ENCODE measurements around the gene TGFB1.

TGFB1 gene

DNA sequence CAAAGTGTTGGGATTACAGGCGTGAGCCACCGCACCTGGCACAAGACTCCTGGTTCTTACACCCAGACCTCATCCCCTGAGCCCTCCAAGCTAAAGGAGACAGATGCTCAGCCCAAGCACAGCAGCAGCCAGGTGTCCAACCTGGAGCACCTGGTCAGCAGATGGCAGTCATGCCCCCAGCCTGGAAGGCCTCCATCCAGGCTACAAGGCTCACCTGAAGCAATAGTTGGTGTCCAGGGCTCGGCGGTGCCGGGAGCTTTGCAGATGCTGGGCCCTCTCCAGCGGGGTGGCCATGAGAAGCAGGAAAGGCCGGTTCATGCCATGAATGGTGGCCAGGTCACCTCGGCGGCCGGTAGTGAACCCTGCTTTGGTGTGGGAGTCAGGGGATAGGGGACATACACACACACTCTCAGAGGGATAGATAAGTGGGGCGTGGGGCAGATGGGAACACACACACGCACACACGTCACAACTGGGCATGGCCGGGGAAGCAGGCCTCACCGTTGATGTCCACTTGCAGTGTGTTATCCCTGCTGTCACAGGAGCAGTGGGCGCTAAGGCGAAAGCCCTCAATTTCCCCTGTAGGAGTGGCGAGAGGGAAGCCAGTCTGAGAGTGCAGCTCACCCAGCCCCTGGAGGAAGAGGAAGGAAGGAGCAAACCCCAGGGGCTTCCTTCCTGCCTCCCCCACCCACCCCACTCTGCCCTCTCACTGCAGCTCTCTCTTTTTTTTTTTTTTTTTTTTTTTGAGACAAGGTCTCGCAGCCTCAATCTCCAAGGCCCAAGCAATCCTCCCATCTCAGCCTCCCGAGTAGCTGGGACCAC lies 11.8 kb downstream of the TGFB1 start:
- DNase-seq (ENCODE audit: low spot score), result no peak

DNA sequence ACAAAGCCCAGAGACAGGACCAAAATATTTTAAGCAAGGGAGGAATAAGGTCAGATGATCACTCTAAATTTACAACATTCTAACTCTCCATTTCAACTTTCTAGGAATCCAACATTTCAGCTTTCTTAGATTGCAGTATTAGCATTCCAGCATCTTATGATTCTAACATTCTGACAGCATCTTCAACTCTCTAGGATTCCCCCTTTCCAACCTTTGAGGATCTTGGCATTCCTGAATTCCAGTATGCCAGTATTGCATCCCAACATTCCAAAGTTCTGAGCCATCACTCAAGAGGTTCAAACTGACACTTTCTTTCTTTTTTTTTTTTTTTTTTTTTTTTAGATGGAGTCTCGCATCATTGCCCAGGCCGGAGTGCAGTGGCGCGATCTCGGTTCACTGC lies 13.8 kb downstream of the TGFB1 start:
- no peak for DNase-seq (ENCODE audit: low spot score)

DNA sequence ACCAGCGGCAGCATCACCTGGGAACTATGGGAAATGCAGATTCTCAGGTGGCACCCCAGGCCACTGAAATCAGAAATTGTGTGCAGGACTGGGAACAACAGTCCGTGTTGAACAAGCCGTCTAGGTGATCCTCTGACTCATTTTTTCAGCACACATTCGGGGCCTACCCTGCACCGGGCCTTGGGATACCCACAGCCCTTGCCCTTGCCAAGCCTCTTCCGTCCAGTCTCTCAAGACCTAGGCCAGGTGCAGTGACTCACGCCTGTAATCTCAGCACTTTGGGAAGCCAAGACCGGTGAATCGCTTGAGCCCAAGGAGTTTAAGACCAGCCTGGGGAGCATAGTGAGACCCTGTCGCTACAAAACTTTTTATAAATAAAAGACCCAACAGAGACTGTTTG lies 18.3 kb downstream of the TGFB1 start:
- DNase-seq (ENCODE audit: low spot score), result no peak

DNA sequence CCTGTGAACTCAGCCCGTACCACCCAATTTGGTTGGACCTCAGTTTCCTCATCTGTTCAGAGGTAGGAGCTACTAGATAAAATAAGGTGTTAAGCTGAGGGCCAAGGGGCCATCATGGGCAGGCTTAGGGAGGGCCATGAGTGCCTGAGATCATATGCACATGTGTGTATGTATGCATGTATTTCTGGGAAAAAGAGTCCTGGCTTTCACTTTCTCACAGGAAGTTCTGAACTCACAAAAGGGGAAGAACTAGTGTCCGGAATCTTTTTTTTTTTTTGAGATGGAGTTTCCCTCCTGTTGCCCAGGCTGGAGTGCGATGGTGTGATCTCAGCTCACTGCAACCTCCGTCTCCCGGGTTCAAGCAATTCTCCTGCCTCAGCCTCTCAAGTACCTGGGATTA lies 18.9 kb downstream of the TGFB1 start:
- DNase-seq (ENCODE audit: low spot score), result no peak

DNA sequence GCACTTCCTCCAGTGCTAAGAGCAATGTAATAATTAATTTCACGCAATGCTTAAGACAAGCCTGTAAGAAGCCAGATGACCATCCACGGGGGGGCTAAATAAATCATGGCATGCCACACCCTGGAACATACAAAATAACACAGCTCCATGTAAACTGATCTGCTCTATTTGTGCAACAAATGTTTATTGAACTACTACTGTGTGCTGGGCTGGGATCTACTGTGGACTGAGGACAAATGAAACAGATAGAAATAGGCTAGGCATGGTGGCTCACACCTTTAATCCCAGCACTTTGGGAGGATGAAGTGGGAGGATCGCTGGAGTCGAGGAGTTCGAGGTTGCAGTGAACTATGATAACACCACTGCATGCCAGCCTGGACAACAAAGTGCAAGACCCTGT lies 21.3 kb downstream of the TGFB1 start:
- DNase-seq (ENCODE audit: low spot score), result no peak

DNA sequence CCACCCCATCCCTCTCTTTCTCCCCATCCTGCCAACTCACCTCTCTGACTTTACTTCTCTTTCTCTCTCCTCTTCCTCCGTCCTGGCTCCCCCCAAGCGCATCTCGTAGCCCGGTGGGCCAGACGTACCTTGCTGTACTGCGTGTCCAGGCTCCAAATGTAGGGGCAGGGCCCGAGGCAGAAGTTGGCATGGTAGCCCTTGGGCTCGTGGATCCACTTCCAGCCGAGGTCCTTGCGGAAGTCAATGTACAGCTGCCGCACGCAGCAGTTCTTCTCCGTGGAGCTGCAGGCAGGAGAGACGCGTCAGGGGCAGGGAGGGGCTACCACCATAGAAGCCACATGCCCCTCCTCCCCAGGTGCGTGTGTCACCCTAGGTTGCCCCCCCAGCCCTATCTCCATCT lies 21.7 kb downstream of the TGFB1 start:
- DNase-seq (ENCODE audit: low spot score), result no peak

DNA sequence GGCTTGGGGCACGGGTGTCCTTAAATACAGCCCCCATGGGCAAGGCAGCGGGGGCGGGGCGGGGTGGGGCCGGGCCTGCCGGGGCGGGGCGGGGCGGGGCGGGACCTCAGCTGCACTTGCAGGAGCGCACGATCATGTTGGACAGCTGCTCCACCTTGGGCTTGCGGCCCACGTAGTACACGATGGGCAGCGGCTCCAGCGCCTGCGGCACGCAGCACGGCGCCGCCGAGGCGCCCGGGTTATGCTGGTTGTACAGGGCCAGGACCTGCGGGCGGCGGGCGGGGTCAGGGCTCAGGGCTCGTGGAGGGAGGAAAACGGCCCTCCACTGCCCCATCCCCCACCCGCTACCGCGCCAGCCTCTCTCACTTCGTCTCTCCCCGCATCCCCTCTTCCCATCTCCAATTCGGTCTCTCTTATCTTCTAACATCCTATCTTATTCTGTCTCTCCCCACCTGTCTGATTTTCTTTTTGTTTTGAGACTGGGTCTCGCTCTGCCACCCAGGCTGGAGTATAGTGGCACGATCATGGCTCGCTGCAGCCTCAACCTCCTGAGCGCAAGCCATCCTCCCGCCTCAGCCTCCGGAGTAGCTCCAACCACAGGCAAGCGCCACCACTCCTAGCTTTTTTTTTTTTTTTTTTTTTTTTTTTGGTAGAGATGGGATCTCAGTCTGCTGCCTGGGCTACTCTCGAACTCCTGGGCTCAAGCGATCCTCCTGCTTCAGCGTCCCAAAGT lies 22.6 kb downstream of the TGFB1 start:
- no peak for DNase-seq (ENCODE audit: low spot score)

DNA sequence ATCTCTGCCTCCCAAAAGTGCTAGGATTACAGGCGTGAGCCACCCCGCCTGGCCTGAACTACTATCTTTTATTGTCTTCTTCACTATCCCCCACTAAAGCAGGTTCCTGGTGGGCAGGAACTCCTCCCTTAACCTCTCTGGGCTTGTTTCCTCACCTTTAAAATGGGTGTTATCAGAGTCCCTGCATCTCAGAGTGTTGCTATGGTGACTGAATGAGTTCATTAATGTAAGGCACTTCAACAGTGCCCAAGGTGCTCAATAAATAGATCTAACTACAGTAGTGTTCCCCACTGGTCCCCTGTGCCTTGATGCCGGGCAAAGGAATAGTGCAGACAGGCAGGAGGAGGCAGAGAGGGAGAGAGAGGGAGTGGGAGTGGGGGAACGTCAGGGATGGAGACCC lies 23.2 kb downstream of the TGFB1 start:
- DNase-seq (ENCODE audit: low spot score), result no peak

DNA sequence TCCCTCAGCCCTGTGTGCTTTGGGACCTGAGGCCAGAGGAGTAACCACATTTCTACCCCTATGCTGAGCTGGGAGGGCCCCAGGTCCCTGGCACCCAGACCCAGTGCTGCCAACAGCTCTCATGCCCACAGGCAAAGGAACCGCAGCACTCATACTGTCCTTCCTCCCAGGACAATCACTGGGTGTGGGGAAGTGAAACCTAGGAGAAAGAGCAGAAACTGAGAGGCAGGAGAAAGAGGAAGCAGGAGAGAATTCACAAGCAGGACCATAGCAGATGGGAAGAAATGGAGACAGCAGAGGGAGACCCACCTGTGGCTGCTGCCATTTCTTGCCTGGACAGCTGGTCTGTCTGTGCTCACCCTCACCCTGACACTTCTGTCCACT lies 24.9 kb downstream of the TGFB1 start:
- DNase-seq (ENCODE audit: low spot score), result peak; percentile 53

DNA sequence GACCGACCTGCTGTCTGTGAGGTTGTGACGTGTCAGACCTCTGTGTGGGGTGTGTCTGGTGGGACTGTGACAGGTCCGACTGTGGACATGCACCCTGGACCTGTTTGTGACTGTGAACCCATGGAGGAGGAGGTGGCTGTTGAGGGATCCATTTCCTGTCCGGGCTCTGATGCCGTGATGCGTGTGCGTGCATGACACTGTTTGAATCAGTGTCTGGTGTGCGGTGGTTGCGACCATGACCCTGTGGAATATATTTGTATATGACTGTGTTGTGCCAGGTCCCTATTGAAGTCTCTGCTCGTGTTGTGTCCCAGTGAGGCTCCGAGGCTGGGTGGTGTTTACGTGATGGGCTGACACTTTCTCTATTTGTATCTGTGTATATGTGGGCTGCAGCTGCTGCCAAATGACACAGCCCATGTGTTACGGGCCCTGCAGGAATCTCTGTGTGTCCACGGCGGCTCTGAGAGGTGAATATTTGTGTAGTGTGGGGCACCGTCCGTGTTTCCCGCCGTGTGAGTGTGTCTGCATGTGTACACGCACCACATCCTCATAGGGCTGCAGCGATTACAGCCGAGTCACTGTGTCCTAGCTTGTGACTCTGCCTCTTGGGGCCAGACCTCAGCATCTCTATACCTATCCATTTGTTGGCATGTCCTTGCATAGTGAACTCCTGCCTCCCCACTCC lies 25.4 kb downstream of the TGFB1 start:
- DNase-seq (ENCODE audit: low spot score), result no peak

DNA sequence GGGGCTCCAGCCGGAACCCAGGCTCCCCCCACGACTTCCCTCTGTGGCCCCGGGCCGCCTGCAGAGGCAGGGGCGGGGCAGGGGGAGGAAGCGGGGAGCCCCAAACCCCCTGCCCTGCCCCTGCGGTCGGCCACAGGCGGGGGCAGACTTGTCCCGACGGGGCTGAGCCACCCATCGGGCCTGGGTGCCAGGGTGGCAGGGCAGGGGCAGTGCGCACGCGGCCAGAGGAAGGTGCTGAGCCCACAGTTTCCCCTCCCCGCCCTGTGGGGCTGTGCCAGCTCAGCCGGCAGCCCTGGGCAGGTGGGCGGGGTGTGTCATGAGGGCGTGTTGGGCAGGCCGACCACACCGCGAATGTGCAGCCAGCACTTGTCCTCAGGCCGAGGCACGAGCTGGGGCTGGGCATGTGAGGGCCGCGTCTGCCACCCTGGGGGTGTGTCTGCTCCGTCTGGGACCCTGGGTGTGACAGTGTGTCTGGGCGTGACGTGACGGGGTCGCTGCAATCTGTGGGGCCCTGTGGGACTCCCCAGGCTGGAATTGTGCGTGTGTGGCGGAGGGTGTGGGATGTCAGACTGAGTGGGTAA lies 26.1 kb downstream of the TGFB1 start:
- DNase-seq (ENCODE audit: low spot score), result peak; percentile 87

DNA sequence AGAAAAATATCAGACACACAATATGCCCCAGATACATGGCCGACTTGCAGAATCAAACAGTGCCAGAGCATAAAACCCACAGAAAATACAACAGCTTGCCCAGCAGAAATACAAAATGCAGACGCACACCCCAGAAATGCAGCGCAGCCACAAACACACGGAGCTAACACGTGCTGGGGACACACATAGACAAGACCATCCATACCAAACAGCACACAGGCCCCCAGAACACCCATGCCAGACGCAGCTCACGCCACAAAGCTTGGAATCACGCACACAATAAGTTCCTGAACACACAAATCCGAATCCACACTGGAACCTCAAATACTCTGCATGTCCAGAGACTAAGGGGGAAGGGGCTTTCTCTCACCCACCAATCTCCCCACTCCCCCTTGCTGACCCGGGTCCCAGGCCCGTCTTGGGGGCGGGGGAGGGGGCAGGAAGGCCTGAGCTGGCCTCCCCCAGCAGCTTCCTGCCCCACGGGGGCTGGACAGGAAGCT lies 26.6 kb downstream of the TGFB1 start:
- no peak for DNase-seq (ENCODE audit: low spot score)

DNA sequence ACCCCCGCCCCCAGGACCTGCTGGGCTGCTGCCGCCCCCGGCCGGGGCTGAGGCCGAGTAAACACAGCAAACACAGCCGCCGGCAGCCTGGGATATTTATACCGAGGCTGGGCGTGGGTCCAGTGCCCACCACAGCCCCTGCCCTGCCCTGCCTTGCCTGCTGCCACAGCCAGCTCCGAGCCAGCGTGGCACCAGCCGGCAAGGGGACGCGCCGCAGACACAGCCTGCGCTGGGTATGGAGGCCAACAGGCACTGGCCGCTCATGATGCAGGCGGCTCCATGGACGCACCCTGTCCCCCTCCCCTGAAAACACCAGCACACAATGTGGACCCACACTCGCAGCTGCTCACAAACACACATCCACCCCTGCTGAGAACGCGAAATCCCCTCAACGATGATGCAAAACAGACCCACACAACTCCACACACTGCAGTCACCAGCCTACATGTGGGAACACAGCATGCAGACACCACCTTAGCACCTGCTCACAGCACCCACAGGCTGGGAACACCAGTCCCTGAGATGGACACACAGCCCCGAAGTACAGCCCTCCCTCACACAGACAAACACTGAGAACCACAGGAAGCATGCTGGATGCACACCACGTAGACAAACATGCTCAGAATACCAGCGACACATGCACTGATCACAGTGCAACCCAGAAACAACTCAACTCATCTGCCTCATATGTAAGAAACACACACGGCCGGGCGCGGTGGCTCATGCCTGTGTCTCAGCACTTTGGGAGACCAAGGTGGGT lies 27.6 kb downstream of the TGFB1 start:
- peak; percentile 84 for DNase-seq (ENCODE audit: low spot score)

DNA sequence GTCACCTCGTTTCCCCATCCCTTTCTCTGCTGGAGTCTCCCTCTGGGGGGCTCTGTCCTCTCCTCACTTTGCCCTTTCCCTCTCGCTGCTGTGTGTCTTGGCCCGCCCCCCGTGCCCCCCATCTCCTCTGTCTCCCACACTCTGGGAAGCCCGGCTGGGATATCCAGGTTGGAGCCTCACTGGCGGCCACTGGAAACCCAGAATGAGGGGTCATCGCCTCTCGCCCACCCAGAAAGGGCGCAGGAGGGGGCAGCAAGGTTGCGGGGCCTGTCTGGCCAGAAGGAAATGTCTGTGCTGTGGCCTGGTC lies 28.1 kb downstream of the TGFB1 start:
- no peak for DNase-seq (ENCODE audit: low spot score)

DNA sequence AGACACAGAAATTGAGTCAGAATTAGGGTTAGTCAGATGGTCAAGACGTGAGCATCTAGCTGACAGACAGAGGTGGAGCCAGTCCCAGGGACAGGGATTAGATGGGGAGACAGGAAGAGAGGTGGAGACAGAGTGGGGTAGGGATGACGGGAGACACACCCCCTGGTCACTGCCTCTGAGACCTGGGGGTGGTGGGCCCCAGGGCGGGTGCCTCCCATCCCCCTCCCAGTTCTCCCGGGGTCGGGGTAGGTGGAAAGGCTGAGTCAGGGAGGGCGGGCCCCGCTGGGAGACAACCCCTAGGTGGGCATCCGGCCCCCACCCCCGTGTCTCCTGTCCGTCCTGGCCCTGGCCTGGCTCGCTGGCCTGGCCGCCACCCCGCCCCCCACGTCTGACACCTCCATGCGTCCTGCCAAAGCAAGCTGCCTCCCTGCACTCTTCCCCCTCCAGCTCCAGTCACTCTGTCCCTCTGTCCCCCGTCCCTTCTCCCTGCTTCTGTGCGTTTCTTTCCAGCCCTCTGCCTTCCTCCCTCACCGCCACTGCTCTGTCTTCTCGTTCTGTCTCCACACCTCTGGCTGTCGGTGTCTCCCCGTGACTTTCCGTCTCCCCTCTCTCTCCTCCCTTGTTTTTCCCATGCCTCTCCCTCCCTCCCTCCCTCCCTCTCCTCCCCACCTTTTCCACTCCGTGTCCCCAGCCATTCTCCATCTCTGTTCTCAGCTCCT lies 28.6 kb downstream of the TGFB1 start:
- DNase-seq (ENCODE audit: low spot score), result no peak

DNA sequence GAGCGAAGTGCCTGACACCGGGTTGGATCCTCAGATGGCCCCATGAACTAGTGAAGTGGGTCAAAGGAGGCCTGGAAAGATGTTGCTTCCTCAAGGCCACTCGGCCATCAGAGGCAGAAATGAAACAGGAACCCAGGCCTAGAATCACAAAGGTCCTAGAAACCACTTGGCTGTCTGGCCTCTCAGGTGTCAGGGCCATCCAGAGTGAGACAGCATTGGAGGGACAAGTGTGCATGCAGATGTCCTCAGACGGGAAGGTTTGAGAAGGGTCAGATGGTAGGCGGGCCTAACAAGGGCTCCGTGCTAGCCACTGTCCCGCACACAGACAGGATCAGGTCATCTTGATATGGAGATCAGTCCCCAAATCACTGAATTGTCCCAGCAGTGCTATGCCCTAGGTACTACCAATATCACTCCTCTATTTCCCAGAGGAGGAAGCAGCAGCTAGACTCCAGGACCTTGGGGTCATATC lies 29.5 kb downstream of the TGFB1 start:
- no peak for DNase-seq (ENCODE audit: low spot score)

DNA sequence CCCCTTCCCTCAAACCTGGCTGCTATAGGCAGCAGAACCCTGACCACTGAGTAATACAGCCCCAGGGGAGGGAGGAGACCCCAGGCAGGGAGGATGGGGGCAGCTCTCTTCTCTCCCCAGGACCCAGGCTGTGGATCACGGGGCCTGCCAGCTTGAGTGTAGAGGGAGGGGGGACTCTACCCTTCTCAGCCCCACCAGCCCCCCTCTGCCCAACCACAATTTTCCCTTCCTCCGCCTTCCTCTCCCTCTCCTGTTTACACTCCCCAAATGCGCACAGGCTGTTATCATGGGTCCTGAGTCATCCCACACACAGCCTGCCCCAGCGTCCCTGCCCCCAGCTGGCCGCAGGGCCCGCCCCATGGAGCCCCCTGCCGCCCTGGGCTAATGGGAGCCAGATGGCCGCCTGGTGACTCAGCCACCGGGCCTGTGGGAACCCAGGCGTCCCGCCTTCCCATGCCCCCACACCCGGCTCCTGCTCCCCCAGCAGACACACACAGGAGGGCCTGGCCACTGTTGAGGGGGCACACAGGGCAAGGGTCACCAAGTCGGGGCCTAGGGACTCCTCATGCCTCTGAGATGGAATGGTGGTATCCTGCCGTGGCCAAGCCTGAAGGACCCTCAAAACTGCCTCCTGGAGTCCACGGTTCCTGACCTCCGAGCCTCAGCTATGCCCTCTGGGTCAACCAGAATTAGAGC lies 30.1 kb downstream of the TGFB1 start:
- no peak for DNase-seq (ENCODE audit: low spot score)

DNA sequence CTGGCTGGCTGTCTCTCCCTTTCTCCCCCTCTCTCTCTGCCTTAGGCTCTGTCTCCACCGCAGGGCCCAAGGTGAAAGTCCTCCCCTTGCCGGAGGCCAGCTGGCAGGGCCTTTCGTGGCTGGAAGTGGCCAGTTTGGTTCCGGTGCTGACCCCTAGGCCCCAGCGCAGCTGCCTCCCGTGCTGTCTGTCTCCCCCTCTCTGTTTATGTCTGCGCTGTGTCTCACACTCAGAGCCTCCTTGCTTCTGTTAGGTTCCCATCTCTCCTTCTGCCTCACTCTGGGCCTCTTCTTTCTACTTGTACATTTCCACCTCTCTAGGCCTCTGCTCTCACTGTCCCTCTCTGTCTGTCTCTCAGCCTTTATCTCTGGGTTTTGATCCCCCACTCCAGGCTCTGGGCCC lies 30.7 kb downstream of the TGFB1 start:
- no peak for DNase-seq (ENCODE audit: low spot score)

DNA sequence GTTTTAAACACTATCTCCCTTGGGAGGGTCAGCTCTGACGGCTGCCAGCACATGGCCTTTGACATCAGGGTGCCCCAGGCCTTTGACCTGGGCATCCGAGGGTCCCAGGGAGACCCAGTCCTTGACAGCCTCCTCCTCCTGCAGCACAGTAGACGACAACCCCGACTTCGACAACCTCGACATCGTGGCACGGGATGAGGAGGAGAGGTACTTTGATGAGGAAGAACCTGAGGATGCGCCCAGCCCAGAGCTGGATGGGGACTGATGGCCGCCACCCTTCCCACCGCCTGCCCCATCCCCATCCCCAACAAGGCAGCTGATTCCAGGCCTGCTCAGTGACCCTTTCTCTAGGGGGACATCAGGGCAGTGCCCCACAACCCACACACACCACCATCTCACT lies 31.3 kb downstream of the TGFB1 start:
- DNase-seq (ENCODE audit: low spot score), result no peak

DNA sequence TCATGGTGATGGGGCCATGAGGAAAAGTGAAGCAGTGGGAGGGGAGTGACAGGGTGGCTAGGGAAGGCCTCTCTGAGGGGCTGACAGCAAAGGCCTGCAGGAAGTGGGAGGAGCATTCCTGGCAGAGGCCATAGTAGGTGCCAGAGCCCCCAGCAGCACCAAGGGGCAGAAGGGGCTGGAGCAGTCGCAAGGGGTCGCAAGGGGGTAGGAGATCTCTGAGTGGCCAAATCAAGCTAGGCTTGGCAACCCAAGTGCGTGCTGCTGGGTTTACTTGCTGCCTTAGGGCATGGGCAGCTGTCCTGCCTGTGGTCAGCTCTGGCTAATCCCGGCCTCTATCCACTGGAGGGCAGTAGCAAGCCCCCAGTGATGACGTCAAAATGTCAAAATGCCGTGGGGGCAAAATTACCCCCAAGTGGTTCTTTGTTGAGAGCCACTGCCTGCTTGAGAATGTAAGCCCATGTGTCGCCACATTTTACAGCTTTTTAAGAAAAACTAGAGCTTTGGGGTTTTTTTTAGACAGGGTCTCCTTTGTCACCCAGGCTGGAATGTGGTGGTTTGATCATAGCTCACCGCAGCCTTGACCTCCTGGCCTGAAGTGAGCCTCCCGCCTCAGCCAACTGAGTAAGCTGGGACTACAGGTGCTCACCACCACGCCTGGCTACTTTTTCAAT lies 32.0 kb downstream of the TGFB1 start:
- DNase-seq (ENCODE audit: low spot score), result no peak
